Measurements from ENCODE around the gene PRUNE2. TPM values are rescaled to one million over a fixed set of nuclear protein-coding genes. Genes with fewer than 3 reads are reported as not detected.

The PRUNE2 gene
- total and polyA plus RNA-seq, 9 of the 15 experiments (the other 6 are each of a cell fraction or from before 2014, with no cell fraction given), result 0.05 to 0.45 (median 0.18) TPM; not detected in 1

DNA sequence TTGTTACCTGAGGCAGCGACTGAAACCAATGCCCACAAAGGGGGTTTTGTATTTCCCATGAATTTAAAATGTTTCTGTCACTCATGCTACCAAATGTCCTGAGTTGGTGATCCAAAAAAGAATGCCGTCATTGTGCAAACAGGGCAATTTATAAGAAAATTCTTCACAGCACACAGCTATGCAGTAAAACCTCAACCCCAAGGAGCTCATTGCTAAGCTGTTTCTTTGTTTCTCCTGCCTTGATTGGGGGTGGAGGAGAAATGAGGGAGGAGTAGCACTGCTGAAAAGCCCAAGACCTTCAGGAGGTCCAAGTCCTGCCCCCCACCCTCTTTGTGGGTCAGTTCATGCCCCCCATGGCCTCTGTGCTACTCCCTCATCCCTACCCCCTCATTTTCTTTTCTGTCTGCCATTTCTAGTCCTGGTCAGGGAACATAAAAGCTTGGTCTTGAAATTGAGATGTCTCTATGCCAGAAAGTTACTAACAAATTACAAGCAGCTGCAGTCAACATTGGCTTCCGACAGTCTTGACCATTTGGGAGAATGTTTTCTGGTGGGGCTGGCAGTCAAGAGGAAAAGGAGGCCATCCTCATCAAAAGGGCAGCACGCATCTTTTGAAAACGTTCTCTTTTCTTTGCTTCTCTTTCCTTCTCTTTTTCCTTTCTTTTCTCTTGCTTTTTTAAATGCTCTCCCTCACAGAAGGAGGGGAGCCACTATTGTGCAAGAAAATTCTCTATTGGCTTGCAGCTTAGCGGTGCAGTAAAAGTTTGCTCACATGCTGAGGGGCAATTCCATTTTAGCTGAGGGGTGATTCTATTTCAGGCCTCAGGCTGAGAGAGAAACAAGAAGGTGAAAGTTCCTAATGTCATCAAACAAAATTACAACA is 313.6 kb downstream of the PRUNE2 start (continued):
- TF ChIP-seq, protein P1, sequence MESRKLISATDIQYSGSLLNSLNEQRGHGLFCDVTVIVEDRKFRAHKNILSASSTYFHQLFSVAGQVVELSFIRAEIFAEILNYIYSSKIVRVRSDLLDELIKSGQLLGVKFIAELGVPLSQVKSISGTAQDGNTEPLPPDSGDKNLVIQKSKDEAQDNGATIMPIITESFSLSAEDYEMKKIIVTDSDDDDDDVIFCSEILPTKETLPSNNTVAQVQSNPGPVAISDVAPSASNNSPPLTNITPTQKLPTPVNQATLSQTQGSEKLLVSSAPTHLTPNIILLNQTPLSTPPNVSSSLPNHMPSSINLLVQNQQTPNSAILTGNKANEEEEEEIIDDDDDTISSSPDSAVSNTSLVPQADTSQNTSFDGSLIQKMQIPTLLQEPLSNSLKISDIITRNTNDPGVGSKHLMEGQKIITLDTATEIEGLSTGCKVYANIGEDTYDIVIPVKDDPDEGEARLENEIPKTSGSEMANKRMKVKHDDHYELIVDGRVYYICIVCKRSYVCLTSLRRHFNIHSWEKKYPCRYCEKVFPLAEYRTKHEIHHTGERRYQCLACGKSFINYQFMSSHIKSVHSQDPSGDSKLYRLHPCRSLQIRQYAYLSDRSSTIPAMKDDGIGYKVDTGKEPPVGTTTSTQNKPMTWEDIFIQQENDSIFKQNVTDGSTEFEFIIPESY (CRISPR knock-in tag; IDR thresholded peaks at IDR 0.05), result no peak
- TF ChIP-seq ZNF699 (CRISPR knock-in tag; IDR thresholded peaks at IDR 0.05; ENCODE audit: insufficient replicate concordance) (no peak), SAP30 (IDR thresholded peaks at IDR 0.05; ENCODE audit: borderline replicate concordance, insufficient read depth, low read depth, low read length, poor library complexity, severe bottlenecking) (no peak), HDGF (IDR thresholded peaks at IDR 0.05) (no peak)

DNA sequence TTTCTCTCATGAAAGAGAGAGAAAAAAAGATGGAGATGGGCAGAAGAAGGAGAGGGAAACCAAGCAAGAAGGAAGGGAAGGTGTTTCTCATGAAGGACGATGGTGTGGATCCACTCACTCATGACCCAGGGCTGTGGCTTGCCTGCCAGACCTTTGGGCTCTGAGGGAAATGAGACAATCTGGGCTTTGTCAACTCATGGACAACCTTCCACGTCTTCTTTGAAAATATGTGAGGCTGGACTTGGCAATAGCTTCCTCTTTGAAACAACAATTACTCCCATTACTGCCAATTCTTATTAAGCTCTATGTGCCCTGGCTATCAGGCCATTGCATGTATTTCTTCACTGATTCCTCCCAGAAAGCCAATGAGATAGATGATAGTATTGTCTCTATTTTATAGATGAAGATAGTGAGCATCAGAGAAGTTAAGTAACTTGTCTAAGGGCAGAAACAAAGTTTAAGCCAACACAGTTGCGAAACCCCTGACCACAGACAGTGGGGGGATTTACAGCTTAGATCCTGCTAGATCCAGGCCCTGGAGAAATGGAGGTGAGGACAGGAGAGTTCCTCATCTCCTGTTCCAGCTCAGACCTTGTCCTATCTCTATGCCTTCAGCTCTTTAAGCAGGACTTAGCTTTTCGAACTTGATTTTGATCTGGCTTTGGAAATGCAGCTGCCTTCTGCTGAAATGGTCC is 314.5 kb downstream of the PRUNE2 start:
- H3K4me1 ChIP-seq (replicated peaks in 1 of 2; ENCODE audit: control insufficient read depth in 2 of 2, insufficient read depth in 2 of 2, low read length in 2 of 2), result no peaks in the 10 kb centered on the region
- ChIA-PET CTCF (ENCODE audit: low intra/inter-chr PET ratio) (no interaction called here), POLR2A (no interaction called here)
- no peak for FAIRE-seq
- no peaks in the 10 kb centered on the region for H3K9me3 ChIP-seq (replicated peaks; ENCODE audit: control insufficient read depth, insufficient read depth, low read depth, low read length)
- no peaks in the 10 kb centered on the region for H3K9me1 ChIP-seq (ENCODE audit: control insufficient read depth, insufficient read depth, low read length)
- H3K27me3 ChIP-seq (ENCODE audit: control insufficient read depth in 2 of 2, insufficient read depth in 2 of 2, low read length in 2 of 2), result no peaks in the 10 kb centered on the region
- ATAC-seq, result no peak
- no peaks in the 10 kb centered on the region for H3K79me2 ChIP-seq (ENCODE audit: control insufficient read depth, insufficient read depth, low read length)
- in situ Hi-C loops (cut with MboI), result no loop called here
- WGBS (ENCODE audit: insufficient coverage, low coverage, missing lambda C conversion rate), result 0% methylated on average over 3 of the region's 4 CpGs
- no peak overlapping the region for H3K27ac ChIP-seq (ENCODE audit: extremely low read depth, low read depth, low read length)
- TF ChIP-seq MYNN (IDR thresholded peaks at IDR 0.05) (no peak), MYNN (CRISPR knock-in tag; IDR thresholded peaks at IDR 0.05) (no peak), ILF3 (IDR thresholded peaks at IDR 0.05; ENCODE audit: borderline replicate concordance) (no peak), SIRT6 (IDR thresholded peaks at IDR 0.05; ENCODE audit: low read depth, low read length) (no peak), ZFX (CRISPR knock-in tag; IDR thresholded peaks at IDR 0.05) (no peak), ZNF184 (CRISPR knock-in tag; IDR thresholded peaks at IDR 0.05) (no peak)
- TF ChIP-seq, protein P2, sequence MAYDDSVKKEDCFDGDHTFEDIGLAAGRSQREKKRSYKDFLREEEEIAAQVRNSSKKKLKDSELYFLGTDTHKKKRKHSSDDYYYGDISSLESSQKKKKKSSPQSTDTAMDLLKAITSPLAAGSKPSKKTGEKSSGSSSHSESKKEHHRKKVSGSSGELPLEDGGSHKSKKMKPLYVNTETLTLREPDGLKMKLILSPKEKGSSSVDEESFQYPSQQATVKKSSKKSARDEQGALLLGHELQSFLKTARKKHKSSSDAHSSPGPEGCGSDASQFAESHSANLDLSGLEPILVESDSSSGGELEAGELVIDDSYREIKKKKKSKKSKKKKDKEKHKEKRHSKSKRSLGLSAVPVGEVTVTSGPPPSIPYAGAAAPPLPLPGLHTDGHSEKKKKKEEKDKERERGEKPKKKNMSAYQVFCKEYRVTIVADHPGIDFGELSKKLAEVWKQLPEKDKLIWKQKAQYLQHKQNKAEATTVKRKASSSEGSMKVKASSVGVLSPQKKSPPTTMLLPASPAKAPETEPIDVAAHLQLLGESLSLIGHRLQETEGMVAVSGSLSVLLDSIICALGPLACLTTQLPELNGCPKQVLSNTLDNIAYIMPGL (CRISPR knock-in tag; IDR thresholded peaks at IDR 0.05), result no peak
- H4K20me1 ChIP-seq (replicated peaks; ENCODE audit: control insufficient read depth, insufficient read depth, low read length), result no peaks in the 10 kb centered on the region
- intact Hi-C loops (cut with micrococcal nuclease), result no loop called here
- no peak overlapping the region for H3K9ac ChIP-seq (ENCODE audit: insufficient read depth in 1 of 2, low read depth in 2 of 2, low read length in 2 of 2)
- no peak overlapping the region for H3K4me3 ChIP-seq
- no peak overlapping the region for H3K4me2 ChIP-seq (ENCODE audit: insufficient read depth, low read length)
- DNase-seq (ENCODE audit: extremely low read depth in 1 of 4, low spot score in 3 of 4), result no peak
- H2AFZ ChIP-seq (ENCODE audit: low read depth, low read length), result no peak overlapping the region
- no TSS peak for BruUV-seq (replicated peaks)
- no peaks in the 10 kb centered on the region for H3K36me3 ChIP-seq (ENCODE audit: control insufficient read depth, insufficient read depth, low read length)

All from K562 (cell line).